HG02938 (cell line): Measurements from ENCODE around the gene GFPT1.
A peak's percentile ranks its signal among the peaks of the same experiment; 100 is the strongest.
"Not testable (repeated sequence)": the region's sequence is repeated elsewhere in the genome, so short reads cannot be mapped to it uniquely, and the experiment has no call there.

Experiments used
- ATAC-seq: cut with Tn5 transposase; IDR thresholded peaks from one replicate; pipeline ENCODE4 v1.9.1; 2021; ENCODE audit warnings: mild to moderate bottlenecking, moderate library complexity; ENCODE audit not compliant: unreplicated experiment

Gene GFPT1

GRCh38 chr2:69384618-69385081 lies 2.4 kb downstream of the GFPT1 start:
- no peak for ATAC-seq

- no peak for ATAC-seq
Measured at GRCh38 chr2:69383176-69383812, 3.7 kb downstream of the GFPT1 start.

GRCh38 chr2:69382547-69382946 lies 4.5 kb downstream of the GFPT1 start:
- ATAC-seq, result no peak

GRCh38 chr2:69381337-69381737 lies 5.7 kb downstream of the GFPT1 start:
- no peak for ATAC-seq

- no peak for ATAC-seq
Measured at GRCh38 chr2:69380072-69380917, 6.7 kb downstream of the GFPT1 start.

- ATAC-seq, result no peak
Measured at GRCh38 chr2:69376403-69376802, 10.6 kb downstream of the GFPT1 start.

- no peak for ATAC-seq
Measured at GRCh38 chr2:69375494-69376353, 11.3 kb downstream of the GFPT1 start.

- no peak for ATAC-seq
Measured at GRCh38 chr2:69372767-69373166, 14.3 kb downstream of the GFPT1 start.

- ATAC-seq, result no peak
Measured at GRCh38 chr2:69369802-69370201, 17.2 kb downstream of the GFPT1 start.

- no peak for ATAC-seq
Measured at GRCh38 chr2:69368588-69368987, 18.4 kb downstream of the GFPT1 start.

- no peak for ATAC-seq
Measured at GRCh38 chr2:69359371-69359770, 27.7 kb downstream of the GFPT1 start.

- ATAC-seq, result no peak
Measured at GRCh38 chr2:69358914-69359313, 28.1 kb downstream of the GFPT1 start.

- no peak for ATAC-seq
Measured at GRCh38 chr2:69356471-69356870, 30.6 kb downstream of the GFPT1 start.

GRCh38 chr2:69354976-69355375 lies 32.1 kb downstream of the GFPT1 start:
- not testable (repeated sequence) for ATAC-seq

GRCh38 chr2:69353360-69353759 lies 33.7 kb downstream of the GFPT1 start:
- ATAC-seq, result no peak

GRCh38 chr2:69348781-69349180 lies 38.2 kb downstream of the GFPT1 start:
- no peak for ATAC-seq

GRCh38 chr2:69345434-69345833 lies 41.6 kb downstream of the GFPT1 start:
- peak; percentile 73 for ATAC-seq

- no peak for ATAC-seq
Measured at GRCh38 chr2:69344305-69344704, 42.7 kb downstream of the GFPT1 start.

GRCh38 chr2:69340101-69340775 lies 46.8 kb downstream of the GFPT1 start:
- no peak for ATAC-seq

GRCh38 chr2:69335311-69335710 lies 51.7 kb downstream of the GFPT1 start:
- no peak for ATAC-seq

GRCh38 chr2:69333352-69333751 lies 53.7 kb downstream of the GFPT1 start:
- ATAC-seq, result no peak
